Osteoblast (primary cell): ENCODE data around the gene CCDC120. TPM values are rescaled to one million over a fixed set of nuclear protein-coding genes. Genes with fewer than 3 reads are reported as not detected.

Source experiments
- DNase-seq: peaks from one replicate; pipeline ENCODE4 v3.0.0; 2011; ENCODE audit warnings: low spot score, mixed read lengths; ENCODE audit not compliant: insufficient read length; ENCODE audit errors: missing footprints
- H2AFZ ChIP-seq: 2 replicates; pipeline ENCODE4 v1.6.0; 2011; ENCODE audit warnings: mild to moderate bottlenecking, low read length
- H3K27ac ChIP-seq: 2 replicates; pipeline ENCODE4 v1.5.1; 2011; ENCODE audit warnings: mild to moderate bottlenecking, low read depth, low read length, moderate library complexity
- H3K27me3 ChIP-seq: 2 replicates; pipeline ENCODE4 v1.6.0; 2012; ENCODE audit warnings: mild to moderate bottlenecking, control low read depth, inconsistent platforms, low read length, moderate library complexity; ENCODE audit not compliant: insufficient read depth
- H3K36me3 ChIP-seq: 2 replicates; pipeline ENCODE4 v1.5.1; 2011; ENCODE audit warnings: mild to moderate bottlenecking, low read length, control low read depth, moderate library complexity; ENCODE audit not compliant: insufficient read depth
- H3K4me1 ChIP-seq: 2 replicates; pipeline ENCODE4 v1.5.1; 2011; ENCODE audit warnings: mild to moderate bottlenecking, low read length, control low read depth, moderate library complexity; ENCODE audit not compliant: insufficient read depth
- H3K4me2 ChIP-seq: 2 replicates; pipeline ENCODE4 v1.6.0; 2011; ENCODE audit warnings: mild to moderate bottlenecking, low read length; ENCODE audit not compliant: insufficient read depth
- H3K4me3 ChIP-seq: fragments of 200-600 bp; sonication (generic); 3 replicates; pipeline ENCODE4 v1.5.1; 2012; ENCODE audit warnings: mild to moderate bottlenecking, low read length, inconsistent platforms; ENCODE audit not compliant: insufficient read depth
- H3K79me2 ChIP-seq: 2 replicates; pipeline ENCODE4 v1.6.0; 2012; ENCODE audit warnings: mild to moderate bottlenecking, low read length, control low read depth, inconsistent platforms; ENCODE audit not compliant: insufficient read depth
- H3K9me3 ChIP-seq: 2 replicates; pipeline ENCODE4 v1.5.1; 2011; ENCODE audit warnings: low read depth, low read length, control low read depth
- H4K20me1 ChIP-seq: 2 replicates; pipeline ENCODE4 v1.6.0; 2012; ENCODE audit warnings: mild to moderate bottlenecking, low read length, control low read depth; ENCODE audit not compliant: insufficient read depth
- CTCF ChIP-seq: IDR thresholded peaks from 2 replicates; pipeline ENCODE4 v1.5.1; 2011; ENCODE audit warnings: mild to moderate bottlenecking, low read depth, low read length, moderate library complexity; ENCODE audit errors: extremely low read depth
- total RNA-seq: library from RNA; depleted of rRNA; stranded (reverse); fragments of >200 nt; gene quantifications from 2 replicates; pipeline ENCODE4 v1.2.3, GENCODE V29; 2012

Gene CCDC120
- total RNA-seq, 1 donor, result 1.1 TPM

DNA sequence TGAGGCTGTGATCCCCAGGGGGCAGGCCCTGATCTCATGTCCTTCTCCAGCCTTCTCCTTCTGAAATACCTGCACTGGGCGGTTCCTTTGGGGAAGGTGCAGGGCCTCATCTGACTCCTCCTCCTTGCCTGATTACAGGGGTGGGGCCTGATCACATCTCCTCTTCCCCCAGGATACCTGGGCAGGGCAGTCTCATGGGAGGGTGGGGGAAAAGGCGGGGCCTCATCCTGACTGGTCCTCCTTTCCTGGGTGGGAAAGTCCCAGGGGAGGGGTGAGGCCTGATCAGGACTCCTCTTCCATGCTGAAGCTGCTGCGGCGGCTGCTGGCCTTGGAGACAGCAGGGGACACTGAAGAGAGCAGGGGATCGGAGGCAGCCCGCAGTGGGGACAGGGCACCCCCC, 28.9 kb upstream of the CCDC120 start:
- H3K4me2 ChIP-seq, result no peak overlapping the region
- H3K9me3 ChIP-seq, result no peaks in the 10 kb centered on the region
- H3K79me2 ChIP-seq, result peaks cover 10% of the 10 kb centered on the region
- peak; percentile 60 for DNase-seq
- no peaks in the 10 kb centered on the region for H4K20me1 ChIP-seq
- no peaks in the 10 kb centered on the region for H3K27me3 ChIP-seq
- no peaks in the 10 kb centered on the region for H3K4me1 ChIP-seq
- peaks cover 32% of the 10 kb centered on the region for H3K36me3 ChIP-seq
- no peak overlapping the region for H2AFZ ChIP-seq
- TF ChIP-seq CTCF, result no peak
- no peak overlapping the region for H3K27ac ChIP-seq
- H3K4me3 ChIP-seq, result no peak overlapping the region

DNA sequence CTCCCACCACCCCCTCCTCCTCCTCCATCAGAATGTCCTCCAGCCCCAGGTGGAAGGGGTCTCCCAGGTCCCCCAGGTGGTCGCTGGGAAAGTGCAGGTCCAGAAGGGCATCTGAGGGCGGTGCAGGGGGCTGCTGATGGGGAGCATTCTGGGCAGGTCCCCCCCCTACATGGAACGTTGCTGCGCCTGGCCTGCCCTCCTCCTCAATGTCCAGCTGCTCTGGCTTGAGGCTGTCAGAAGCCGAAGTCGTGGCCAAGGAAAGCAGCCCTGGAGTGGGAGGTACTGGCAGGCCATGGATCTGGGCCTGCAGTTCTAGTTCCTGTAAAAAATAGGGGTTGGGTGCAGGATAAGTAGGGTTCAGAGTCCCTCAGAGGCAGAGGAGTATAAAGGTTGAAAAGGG, 28.5 kb upstream of the CCDC120 start:
- H3K27me3 ChIP-seq, result no peaks in the 10 kb centered on the region
- no peak overlapping the region for H3K4me3 ChIP-seq
- H4K20me1 ChIP-seq, result no peaks in the 10 kb centered on the region
- H3K9me3 ChIP-seq, result no peaks in the 10 kb centered on the region
- H3K27ac ChIP-seq, result no peak overlapping the region
- DNase-seq, result peak; percentile 9
- no peak overlapping the region for H2AFZ ChIP-seq
- TF ChIP-seq CTCF, result no peak
- H3K4me1 ChIP-seq, result no peaks in the 10 kb centered on the region
- peaks cover 32% of the 10 kb centered on the region for H3K36me3 ChIP-seq
- no peak overlapping the region for H3K4me2 ChIP-seq
- peaks cover 10% of the 10 kb centered on the region for H3K79me2 ChIP-seq

DNA sequence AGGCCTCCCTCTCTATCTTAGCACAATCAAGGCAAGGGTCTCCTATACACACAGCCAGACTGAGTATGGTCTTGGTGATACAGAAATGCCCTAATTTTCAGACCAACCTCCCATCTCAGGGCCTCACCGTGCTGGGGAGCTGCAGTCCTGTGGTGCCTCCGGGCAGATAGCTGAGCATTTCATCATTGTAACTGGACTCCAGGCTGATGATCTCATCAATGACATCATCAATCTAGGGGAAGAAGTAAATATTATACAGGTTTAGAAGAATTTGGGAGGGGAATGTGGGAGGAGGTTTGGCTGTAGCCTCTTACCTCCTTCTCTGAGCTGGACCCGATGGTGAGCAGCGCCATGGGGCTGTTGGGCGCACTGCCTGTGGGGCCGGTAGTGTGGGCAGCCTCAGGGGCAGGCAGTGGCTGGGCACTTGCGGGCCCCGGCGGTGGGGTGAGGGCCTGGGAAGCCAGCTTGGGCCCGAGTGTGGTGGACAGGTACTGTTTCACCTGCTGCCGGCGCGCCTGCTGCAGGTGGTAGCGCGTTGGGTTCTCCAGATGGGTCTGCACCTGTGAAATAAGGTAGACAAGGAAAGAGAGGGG, 20.8 kb upstream of the CCDC120 start:
- H4K20me1 ChIP-seq, result peaks cover 4% of the 10 kb centered on the region
- peaks cover 12% of the 10 kb centered on the region for H3K4me1 ChIP-seq
- peaks cover 49% of the 10 kb centered on the region for H3K36me3 ChIP-seq
- no peak overlapping the region for H3K4me2 ChIP-seq
- no peak for TF ChIP-seq CTCF
- no peaks in the 10 kb centered on the region for H3K9me3 ChIP-seq
- peak; percentile 85 for DNase-seq
- no peak overlapping the region for H3K4me3 ChIP-seq
- H3K27ac ChIP-seq, result peak overlapping the region; percentile 28
- H3K79me2 ChIP-seq, result peaks cover 49% of the 10 kb centered on the region
- no peak overlapping the region for H2AFZ ChIP-seq
- no peaks in the 10 kb centered on the region for H3K27me3 ChIP-seq

GRCh38 chrX:49039598-49040375, 19.0 kb upstream of the CCDC120 start:
- H3K36me3 ChIP-seq, result peaks cover 34% of the 10 kb centered on the region
- H3K79me2 ChIP-seq, result peaks cover 41% of the 10 kb centered on the region
- H3K4me3 ChIP-seq, result peak overlapping the region; percentile 52
- no peaks in the 10 kb centered on the region for H3K9me3 ChIP-seq
- H3K4me2 ChIP-seq, result peak overlapping the region; percentile 91
- H3K27me3 ChIP-seq, result no peaks in the 10 kb centered on the region
- H3K4me1 ChIP-seq, result peaks cover 12% of the 10 kb centered on the region
- H4K20me1 ChIP-seq, result peaks cover 4% of the 10 kb centered on the region
- peak overlapping the region; percentile 62 for H3K27ac ChIP-seq
- peak; percentile 95 for DNase-seq
- H2AFZ ChIP-seq, result no peak overlapping the region
- no peak for TF ChIP-seq CTCF
